ENCODE data around the gene SERPINC1. TPM values are rescaled to one million over a fixed set of nuclear protein-coding genes. Genes with fewer than 3 reads are reported as not detected.

Gene SERPINC1
- total and polyA plus RNA-seq, 10 of the 15 experiments (the other 5 are each of a cell fraction or from before 2014, with no cell fraction given) = 0.11 to 0.44 TPM; not detected in 8

- FAIRE-seq (no peak), ATAC-seq (no peak), DNase-seq (ENCODE audit: low read depth, low spot score) (no peak)
- RAD21 ChIA-PET (ENCODE audit: unreplicated experiment) = interaction anchor here (0.7 kb wide), 1 partner anchor 822 kb away, joined by 3 read pairs; no protein-coding TSS in a partner anchor
- SMC1A ChIA-PET (ENCODE audit: uncharacterized antibody, unreplicated experiment) = no interaction called here
- Histone ChIP-seq H3K9ac (ENCODE audit: control insufficient read depth, insufficient read depth, low read length) (no peak overlapping the region), H3K4me3 (no peak overlapping the region), H3K36me3 (ENCODE audit: control insufficient read depth in 2 of 2, insufficient read depth in 2 of 2, low read length in 1 of 2) (no peaks in the 10 kb centered on the region), H3K79me2 (ENCODE audit: control insufficient read depth, insufficient read depth, low read length) (no peaks in the 10 kb centered on the region), H3K27ac (ENCODE audit: control insufficient read depth, insufficient read depth) (no peak overlapping the region), H3K4me2 (ENCODE audit: control insufficient read depth, insufficient read depth) (no peak overlapping the region), H3K9me3 (replicated peaks; ENCODE audit: control insufficient read depth, insufficient read depth, low read length) (no peaks in the 10 kb centered on the region), H2AFZ (ENCODE audit: control insufficient read depth, low read depth, low read length) (no peak overlapping the region), H3K27me3 (replicated peaks in 1 of 2; ENCODE audit: control insufficient read depth in 2 of 2, insufficient read depth in 2 of 2, low read length in 1 of 2) (no peaks in the 10 kb centered on the region), H4K20me1 (ENCODE audit: control insufficient read depth, insufficient read depth) (no peaks in the 10 kb centered on the region), H3K4me1 (ENCODE audit: control insufficient read depth, insufficient read depth, low read length) (peaks cover 6% of the 10 kb centered on the region; the same call in 1 of the 2 replicates)
- intact Hi-C loops (cut with micrococcal nuclease; ENCODE audit: unreplicated experiment) (no loop called here), in situ Hi-C loops (cut with MboI) (no loop called here)
- TF ChIP-seq YBX1 (IDR thresholded peaks at IDR 0.05) (no peak), GABPA (IDR thresholded peaks at IDR 0.05; ENCODE audit: low read depth) (no peak), NBN (IDR thresholded peaks at IDR 0.05) (no peak), ZNF24 (IDR thresholded peaks at IDR 0.05) (no peak), NR2C1 (IDR thresholded peaks at IDR 0.05) (no peak), SIN3A (IDR thresholded peaks at IDR 0.05; ENCODE audit: low read depth, low read length) (no peak), BCL11A (IDR thresholded peaks at IDR 0.05; ENCODE audit: low read depth, low read length) (no peak), CREB1 (IDR thresholded peaks at IDR 0.05; ENCODE audit: low read depth) (no peak), CBFB (IDR thresholded peaks at IDR 0.05; ENCODE audit: low read depth) (no peak)
- BruUV-seq (replicated peaks) = no TSS peak
- WGBS (ENCODE audit: insufficient coverage, insufficient replicate concordance, low lambda C conversion rate, missing lambda C conversion rate) = 44% methylated on average over 3 of the region's 3 CpGs
- CTCF ChIA-PET = interaction anchor here (1.5 kb wide), 1 partner anchor 13 kb away, joined by 4 read pairs; no protein-coding TSS in a partner anchor
- POLR2A ChIA-PET = no interaction called here
Measured at GRCh38 chr1:173900992-173901391, 16.1 kb downstream of the SERPINC1 start.

DNA sequence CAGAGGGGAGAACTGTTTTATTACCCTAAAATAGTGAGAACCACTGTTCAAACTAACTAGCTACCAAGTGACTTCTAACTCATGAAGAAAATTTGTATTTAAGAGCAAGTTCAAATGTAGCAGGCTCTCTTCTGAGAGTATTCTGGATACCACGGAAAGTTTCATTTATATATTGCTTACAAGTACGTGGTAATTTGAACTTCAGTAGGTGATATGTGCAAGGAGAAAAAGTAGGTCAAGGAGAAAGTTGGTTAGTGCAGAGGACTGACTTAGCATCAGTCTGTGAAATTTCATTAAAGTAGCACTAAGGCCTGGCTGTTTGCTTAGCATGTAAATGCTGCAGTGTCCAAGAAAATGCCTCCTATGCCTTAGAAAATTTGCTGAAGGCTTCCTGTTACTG lies 16.7 kb downstream of the SERPINC1 start:
- intact Hi-C loops (cut with micrococcal nuclease; ENCODE audit: unreplicated experiment) = no loop called here
- SMC1A ChIA-PET (ENCODE audit: uncharacterized antibody, unreplicated experiment) = no interaction called here
- TF ChIP-seq SPI1 (IDR thresholded peaks at IDR 0.05; ENCODE audit: borderline replicate concordance, insufficient read depth, low read depth, low read length) = no peak
- FAIRE-seq = no peak
- Histone ChIP-seq H3K79me2 (ENCODE audit: control insufficient read depth, insufficient read depth, low read length) (no peaks in the 10 kb centered on the region), H3K4me1 (ENCODE audit: control insufficient read depth, insufficient read depth, low read length) (peaks cover 6% of the 10 kb centered on the region; the same call in 1 of the 2 replicates), H3K9ac (ENCODE audit: control insufficient read depth, insufficient read depth, low read length) (no peak overlapping the region), H2AFZ (ENCODE audit: control insufficient read depth, low read depth, low read length) (no peak overlapping the region), H3K27me3 (replicated peaks in 1 of 2; ENCODE audit: control insufficient read depth in 2 of 2, insufficient read depth in 2 of 2, low read length in 1 of 2) (no peaks in the 10 kb centered on the region), H4K20me1 (ENCODE audit: control insufficient read depth, insufficient read depth) (no peaks in the 10 kb centered on the region), H3K4me2 (ENCODE audit: control insufficient read depth, insufficient read depth) (no peak overlapping the region), H3K9me3 (replicated peaks; ENCODE audit: control insufficient read depth, insufficient read depth, low read length) (no peaks in the 10 kb centered on the region), H3K36me3 (ENCODE audit: control insufficient read depth in 2 of 2, insufficient read depth in 2 of 2, low read length in 1 of 2) (no peaks in the 10 kb centered on the region), H3K4me3 (no peak overlapping the region), H3K27ac (ENCODE audit: control insufficient read depth, insufficient read depth) (no peak overlapping the region)
- 82% methylated on average over 2 of the region's 2 CpGs for WGBS (ENCODE audit: insufficient coverage, insufficient replicate concordance, low lambda C conversion rate, missing lambda C conversion rate)
- no peak for DNase-seq (ENCODE audit: low read depth, low spot score)
- in situ Hi-C loops (cut with MboI) = no loop called here
- no peak; the same call in 2 of the 3 replicates for ATAC-seq
- CTCF ChIA-PET = no interaction called here
- BruUV-seq (replicated peaks) = no TSS peak
- RAD21 ChIA-PET (ENCODE audit: unreplicated experiment) = no interaction called here
- POLR2A ChIA-PET = no interaction called here

All from GM12878 (cell line).